ENCODE data around the gene FRMD6.

FRMD6 gene

DNA sequence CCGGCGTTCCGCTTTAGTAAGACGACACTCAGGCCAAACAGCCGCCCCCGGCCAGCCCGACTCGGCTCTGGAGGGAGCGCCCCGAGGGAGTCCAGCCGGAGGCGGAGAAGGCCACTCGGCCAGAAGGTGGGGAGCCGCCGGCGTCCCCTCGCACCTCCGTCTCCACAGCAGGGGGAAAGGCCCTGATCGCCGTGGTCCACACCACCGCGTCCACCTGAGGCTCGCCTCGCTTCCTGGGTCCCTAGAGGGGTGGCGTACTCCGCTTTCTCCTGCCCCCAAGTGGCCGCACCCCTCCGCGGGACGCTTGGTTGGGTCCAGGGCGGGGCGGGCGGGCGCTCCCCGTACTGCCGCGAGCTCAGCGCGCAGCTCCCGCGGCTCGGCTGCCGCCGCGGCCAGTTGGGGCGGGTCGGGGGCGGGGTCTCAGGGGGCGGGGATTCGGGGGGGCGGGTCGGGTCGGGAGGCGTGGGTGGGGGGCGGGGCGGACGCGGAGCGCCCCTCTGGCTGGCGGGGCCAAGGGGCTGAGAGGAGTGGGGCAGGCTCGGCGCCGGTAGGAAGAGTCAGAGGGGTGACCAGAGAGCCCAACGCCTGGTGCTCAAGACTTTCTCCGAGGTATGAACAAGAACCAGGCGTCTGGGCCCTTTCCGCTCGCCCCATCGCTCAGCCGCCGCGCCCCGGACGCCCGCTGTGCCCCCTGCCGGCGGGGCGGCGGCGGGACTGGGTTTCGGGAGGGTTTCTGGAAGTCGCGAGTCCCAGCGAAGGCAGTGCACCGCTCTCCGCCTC, at the start of gene FRMD6:
Gene FRMD6 (plus strand): TSS at position 523 of the 780 bp plus-strand sequence. CDS start 37,927 bp downstream, outside the sequence.
- DNase-seq (ENCODE audit: low spot score), result peak; percentile 77

DNA sequence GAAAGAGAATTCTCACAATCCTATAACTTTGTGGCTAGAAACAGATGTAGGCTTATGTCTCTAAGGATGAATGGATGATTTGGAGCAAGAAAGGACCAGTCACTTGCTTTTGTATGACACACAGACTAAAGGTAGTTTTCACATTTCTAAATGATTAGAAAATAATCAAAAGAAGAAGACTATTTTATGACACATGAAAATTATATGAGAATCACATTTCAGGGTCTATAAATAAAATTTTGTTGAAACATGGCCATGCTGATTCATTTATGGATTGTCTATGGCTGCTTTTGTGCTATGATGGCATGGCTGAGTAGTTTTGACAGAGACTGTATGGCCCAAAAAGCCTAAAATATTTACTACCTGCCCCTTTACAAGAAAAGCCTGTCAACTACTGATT, 49.4 kb upstream of the FRMD6 start:
- no peak for DNase-seq (ENCODE audit: low spot score)

DNA sequence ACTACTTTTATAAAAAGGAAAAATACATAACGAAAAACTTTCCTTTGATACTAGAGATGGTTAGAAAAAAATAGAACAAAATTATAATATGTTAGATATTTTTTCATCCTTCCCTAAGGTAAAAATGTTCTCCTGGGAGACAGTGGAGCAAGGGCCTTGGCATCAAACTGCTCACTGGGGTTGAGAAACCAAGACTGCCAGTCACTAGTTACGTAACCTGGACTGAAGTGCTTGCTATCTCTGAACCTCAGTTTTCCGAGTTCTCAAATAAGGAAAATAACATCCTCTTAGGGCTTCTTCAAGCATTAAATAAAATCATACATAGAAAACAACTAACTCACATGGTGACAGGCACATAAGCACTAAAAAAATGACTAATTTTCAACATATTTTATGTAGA, 48.2 kb upstream of the FRMD6 start:
- no peak for DNase-seq (ENCODE audit: low spot score)

DNA sequence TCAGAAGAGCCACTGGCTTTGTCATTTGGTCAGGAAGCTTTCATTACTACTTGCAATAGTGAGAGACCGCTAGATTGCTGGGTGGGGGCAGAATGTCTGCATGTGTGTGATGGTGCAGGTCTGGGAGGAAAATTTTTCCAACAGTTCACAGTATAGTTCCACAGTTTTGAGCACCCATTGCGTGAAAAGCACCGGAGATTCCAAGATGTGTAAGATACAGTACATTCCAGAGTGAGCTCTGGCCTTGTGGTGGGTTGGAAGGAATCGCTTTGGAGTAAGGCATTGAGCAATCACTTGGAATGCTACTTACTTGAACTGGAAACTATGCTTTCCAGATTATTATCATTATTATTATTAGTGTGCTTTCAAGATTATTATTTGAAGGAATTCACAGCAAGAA, 47.6 kb upstream of the FRMD6 start:
- DNase-seq (ENCODE audit: low spot score), result no peak

DNA sequence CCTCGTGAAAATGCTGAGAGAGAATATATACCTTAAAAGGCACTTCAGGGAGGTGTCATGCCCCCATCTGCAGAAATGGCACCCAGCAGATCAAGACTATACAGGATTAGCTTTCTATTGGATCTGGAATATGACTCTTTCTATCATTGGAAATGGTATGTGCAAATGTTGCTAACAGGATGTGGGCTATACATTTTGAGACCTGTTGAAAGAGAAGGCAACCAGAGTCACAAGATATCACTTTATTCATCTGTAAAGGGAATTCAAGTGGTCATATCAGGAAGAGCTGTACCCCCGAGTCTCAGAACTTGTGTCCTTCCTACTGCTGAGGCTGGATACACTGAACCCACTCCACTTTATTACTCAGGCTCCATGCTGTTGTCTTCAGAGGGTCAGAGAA, 46.1 kb upstream of the FRMD6 start:
- no peak for DNase-seq (ENCODE audit: low spot score)

DNA sequence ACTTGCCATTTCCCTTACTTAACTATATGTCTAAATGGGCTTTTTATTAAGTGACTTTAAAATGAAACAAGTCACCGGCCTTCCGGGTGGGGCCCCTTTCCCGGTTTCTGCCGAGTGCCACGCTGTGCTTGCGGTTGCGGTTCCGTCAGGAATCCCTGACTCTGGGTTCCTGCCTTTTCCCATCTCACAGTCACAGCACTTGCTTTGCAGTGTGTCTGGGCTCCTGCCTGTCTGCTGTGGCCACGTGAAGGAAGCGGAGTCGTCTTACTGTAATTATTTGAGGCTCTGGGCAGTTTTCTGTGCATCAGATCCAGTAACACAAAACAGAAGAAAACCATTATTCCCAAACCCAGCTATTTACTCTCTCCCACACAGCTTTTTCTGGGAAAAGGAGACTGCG, 44.0 kb upstream of the FRMD6 start:
- no peak for DNase-seq (ENCODE audit: low spot score)

DNA sequence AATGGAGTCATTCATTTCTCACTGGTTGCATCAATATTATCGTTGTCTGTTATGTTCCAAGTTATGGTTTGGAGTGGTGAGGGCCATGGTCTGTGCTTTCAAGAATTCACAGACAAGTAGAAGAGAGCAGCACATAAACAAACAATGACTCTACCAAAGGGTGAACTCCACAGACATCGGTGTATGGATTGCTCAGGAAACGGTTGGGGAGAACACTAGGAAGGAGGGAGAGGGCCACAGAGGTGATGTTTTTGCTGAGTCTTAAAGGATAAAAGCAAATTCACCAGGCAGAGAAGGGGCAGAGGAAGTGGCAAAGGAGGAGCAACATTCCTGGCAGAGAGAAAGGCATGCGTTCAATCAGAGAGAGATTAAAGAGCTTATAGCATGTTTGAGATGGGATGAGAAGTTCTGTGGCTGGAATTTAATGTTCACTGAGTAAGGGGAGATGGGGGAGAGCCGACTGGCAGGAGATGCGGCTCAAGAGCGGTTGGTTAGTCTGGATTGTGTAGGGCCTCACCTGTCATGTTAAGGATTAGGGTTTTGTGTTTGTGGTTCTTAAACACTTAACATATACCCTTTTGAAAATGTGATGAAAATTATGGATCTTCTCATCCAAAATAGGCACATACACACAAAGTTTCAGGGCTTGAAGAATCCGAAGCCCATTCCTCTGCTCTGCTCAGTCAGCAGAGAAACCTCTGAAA, 42.3 kb upstream of the FRMD6 start:
- no peak for DNase-seq (ENCODE audit: low spot score)

DNA sequence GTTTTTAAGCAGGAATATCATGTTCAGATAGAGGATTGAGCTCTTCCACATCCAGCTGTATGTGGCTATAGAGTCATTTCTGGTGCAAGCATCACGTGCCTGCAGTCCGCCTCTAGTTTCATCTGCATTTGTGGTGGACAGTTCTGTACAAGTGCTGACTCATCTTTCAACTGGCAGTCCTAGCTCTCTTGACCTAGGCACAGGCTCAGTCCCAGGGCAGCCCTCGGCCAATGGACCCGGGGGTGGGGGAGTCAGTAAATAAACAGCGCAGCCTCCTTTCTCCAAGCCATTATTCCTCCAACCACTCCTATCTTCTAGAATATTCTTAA, 41.8 kb upstream of the FRMD6 start:
- DNase-seq (ENCODE audit: low spot score), result no peak

DNA sequence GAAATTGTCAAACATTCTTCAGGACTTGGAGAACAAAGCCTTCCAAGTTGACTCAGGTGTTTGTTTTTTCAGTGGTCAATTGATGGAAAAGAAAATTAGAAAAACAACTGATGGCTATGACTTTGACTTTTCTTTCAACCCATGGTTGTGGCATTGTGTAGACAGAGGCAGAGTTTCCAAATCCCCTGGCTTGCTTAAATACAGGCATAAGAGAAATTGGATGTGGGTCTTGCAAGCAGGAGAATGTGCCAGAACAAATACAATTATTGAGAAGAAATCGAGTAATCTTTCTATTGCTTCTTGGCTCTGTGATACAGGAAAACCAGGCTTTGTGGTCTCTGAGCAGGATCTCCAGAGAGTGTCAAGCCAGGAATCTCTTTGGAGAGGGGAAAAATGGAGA, 40.9 kb upstream of the FRMD6 start:
- DNase-seq (ENCODE audit: low spot score), result no peak

DNA sequence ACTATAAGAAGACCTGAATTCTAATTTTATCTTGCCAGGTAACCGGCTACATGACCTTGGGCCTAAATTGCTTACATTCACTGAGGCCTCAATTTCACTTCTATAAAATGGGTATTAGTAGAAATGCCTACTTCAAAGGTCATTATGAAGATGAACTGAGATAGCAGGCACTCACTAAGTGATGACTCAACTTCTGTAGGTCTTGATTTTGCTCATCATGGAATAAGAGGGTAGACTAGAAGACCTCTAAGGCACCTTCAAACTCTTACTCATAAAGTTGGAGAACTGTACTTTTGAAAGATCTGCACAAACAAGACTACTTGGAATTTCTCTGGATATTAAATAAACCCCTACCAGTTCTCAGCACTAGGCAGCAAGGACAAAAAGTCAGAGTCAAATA, 39.3 kb upstream of the FRMD6 start:
- no peak for DNase-seq (ENCODE audit: low spot score)

DNA sequence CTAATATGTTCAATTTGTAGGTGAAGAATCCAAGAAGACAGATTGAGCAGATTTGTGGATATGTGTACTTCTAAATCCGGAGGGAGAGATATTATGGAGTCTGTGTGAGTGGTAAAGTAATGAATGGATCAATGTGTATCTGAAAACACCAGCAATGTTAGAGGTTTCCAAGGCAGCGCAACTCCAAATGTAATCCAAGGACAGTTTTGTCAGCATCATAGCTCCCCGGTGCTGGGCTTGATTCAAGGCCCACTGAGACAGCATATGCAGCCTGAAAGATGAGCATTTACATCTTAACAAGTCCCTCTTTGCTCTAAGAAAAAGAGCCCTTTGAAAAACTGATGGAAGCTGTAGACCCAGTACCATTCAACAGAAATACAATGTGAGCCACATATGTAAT, 38.3 kb upstream of the FRMD6 start:
- DNase-seq (ENCODE audit: low spot score), result no peak

DNA sequence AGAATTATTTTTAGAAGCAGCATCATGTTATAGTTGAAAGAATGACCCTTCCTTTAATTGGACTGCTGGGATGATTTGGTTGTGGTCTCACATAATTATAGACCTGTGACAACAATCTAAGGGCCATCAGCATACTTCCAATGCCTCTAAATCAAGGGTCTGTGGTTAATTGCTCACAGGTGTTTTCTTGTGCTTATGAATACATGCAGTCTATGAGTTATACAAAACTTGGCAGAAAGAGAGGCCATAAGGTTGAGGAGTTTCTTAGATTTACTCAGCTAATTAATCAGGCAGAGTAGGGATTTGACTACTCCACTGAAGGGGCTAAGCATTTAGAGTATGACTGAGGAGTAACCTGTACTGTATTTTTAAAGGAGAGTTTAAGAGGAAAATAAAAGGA, 37.0 kb upstream of the FRMD6 start:
- DNase-seq (ENCODE audit: low spot score), result no peak

DNA sequence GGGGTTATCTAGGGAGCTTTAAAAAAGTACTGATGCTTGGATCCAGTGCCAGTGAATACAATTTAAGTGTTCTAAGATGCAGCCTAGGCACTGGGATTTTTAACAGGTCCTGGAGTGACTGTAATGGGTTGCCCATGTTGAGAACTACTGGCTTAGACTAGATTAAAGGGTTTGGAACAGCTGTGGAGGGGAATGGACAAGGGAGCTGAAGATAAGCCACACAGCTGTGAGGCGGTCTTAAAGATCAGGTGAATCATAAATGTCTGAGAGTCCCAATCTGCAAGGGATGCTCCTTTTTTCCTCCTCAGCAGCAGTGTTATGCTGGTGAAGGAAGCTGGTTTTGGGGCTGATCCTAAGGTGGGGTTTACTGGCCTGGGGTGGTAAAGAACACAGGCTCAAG, 35.5 kb upstream of the FRMD6 start:
- no peak for DNase-seq (ENCODE audit: low spot score)

DNA sequence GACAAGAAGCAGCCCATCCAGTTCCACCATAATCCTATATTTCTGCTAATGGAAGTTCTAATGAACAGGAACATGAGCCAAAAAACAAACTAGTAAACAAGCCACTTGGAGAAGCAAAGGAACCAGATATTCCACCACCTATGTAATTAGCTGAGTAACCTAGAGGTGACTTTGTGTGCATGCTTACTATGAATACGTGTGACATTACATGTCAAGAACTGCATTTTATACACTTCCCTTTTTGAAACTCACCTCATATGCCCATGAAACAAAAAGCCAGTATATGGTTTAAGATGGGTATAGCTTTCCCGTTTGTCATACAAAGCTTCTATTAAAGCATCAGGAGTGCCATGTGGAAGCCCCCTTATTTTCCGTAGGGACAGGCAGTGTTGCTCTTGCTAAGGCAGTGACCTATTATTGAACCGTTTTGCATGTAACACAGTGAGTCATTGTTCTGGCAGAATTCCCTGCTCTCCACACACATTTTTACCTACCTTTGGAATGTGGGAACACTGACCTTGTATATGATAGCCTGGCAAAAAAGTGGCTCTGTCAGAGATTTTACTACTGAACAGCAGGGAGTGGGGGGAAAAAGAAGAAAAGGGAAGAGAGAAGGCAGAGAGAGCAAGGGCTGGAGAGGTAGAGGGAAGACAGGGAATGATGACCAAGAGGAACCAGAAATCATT, 34.8 kb upstream of the FRMD6 start:
- no peak for DNase-seq (ENCODE audit: low spot score)

DNA sequence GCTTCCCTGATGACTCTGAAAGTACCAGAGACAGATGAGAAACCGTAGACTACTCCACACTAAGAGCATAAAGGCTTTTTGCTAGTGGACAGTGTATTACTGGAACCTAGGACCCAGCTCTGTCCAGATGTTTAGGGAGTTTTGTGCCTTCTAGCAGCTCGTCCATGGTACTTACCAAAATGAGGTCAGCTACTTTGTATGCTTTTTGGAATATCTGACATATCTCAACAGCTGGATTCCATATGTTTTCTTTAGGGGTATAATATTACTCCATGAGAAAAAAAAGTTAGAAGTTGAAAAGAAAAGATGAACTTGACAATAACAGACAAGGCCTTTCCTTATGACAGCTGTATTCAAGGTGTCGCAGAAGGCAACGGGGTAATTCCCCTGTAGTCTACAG, 32.1 kb upstream of the FRMD6 start:
- DNase-seq (ENCODE audit: low spot score), result no peak

DNA sequence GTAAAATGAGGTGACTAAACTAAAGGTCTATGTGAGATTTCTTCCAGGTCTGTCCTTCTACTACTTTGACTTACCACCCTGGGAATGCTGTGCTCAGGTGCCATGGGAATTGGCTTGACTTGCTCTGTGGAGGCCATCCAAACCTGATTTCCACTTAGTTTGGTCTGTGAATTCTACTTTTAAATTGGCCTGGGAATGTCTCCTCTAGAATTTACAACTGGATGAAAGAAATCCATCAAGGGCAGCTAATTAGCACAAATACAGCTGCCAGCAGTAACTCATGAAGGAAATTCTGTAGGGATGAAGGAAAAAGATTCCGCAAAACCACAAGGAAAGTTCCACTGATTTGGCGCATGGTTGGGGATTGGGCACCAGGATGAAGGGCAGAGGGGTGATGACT, 31.7 kb upstream of the FRMD6 start:
- no peak for DNase-seq (ENCODE audit: low spot score)

DNA sequence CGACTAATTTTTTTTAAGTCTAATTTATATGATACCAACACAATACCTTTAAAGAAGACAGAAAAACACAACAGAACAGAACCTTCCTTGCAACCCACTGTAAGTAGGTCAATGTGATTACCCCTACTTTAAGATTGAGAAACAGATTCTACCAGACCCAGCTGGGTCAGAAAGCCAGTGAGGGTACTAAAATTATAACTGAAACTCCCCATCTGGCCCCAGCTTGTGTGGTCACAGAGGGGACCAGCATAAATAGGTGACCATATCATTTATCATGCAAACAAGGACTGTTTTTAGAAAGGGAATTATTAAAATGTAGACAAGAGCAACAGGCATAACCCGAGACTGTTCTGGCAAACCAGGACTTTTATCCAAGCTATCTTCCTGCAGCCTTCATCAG, 30.1 kb upstream of the FRMD6 start:
- no peak for DNase-seq (ENCODE audit: low spot score)

DNA sequence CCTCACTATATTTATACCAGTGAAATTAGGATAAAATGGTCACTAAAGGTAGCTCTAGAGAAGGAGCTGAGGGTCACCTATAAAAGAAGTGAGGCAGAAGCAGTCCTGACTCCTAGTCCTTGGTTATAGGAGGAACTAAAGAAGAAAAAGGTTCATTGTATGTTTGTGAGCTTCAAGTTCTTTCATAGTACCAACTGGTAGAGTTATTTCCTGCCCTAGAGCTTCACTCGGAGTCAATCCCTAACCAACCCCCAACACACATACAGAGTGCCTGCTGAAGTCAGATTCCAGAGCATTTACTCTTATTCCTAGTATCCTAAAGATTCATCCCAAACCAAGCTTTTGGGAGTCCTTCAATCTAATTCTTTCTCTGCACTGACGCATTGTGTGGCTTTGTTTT, 29.3 kb upstream of the FRMD6 start:
- no peak for DNase-seq (ENCODE audit: low spot score)

DNA sequence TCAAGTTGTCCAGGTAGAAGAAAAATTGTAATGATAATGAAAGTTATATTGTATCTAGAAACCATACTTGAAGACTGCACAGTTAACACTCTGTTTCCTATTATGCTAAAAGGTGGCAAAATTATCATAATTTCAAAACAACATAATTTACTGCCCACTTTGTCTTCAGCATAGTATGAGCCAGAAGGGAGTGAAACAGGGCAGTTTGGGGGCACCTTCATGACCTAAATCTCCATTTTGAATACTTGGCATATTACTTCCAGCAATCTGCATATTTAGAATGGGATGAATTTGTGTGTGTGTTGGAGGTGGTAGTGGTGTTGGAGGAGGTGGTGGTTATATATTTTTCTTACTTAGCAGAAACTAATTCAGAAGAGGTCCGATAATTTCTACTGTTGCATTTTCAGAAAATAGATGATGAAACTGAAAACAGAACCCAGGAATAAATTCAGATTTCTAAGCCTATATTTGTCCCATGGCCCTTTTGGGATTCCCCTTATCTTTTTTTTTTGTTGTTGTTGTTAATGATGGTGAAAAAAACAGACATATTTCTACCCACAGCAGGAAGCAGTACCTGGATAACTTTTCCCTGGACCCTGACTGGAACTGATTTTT, 26.6 kb upstream of the FRMD6 start:
- DNase-seq (ENCODE audit: low spot score), result no peak

DNA sequence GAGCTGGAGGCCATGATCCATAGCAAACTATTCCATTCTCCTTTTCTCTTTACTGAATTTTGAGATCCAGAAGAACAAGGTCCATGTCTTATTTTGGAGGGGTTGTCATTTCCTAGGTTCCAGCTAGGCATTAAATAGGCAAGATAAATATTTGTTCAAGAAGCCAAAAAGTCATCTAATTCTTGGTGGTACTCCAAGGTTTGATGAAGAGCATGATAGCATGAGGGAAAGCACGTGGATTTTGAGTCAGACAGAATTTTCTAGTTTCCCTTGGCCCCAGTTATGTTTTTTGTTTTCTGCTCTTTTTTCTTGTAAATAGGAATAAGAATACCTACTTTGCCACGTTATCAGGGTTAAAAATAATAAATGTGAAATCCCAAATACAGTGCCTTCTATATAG, 25.5 kb upstream of the FRMD6 start:
- no peak for DNase-seq (ENCODE audit: low spot score)

DNA sequence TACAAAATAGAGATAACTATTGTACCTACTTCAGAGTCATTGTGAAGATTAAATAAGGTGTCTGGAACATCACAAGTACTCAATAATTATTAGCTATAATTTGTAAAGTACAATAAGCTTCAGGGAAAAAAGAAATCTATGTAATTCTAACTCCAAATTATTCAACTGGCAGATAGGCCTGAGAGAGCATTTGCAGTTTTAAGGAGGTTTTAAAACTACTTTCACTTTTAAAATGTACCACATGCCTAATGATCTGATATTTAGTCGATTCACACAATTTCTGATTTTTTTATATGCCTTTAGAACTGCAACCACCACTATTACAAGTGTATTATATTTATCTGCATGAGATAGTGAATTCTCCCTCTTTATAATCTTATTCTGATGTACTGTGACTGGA, 24.9 kb upstream of the FRMD6 start:
- no peak for DNase-seq (ENCODE audit: low spot score)

DNA sequence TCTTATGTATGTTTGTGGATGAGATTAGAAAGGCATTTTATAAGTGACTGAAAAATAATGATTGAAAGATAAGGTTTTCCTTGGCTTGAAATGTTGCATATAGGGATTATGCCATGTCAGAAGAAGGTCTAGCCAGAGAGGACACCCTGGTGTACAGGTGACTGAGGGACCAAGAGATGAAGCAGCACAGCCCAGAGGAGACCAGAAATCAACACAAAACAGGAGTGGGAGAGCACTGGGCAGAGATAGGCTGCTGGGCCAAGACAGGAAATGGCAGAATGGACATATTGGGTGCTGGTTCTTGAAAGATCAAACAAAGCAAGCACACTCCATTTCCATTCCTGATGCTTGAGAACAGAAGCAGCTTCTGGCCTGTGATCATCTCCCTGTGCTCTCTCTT, 24.4 kb upstream of the FRMD6 start:
- no peak for DNase-seq (ENCODE audit: low spot score)

DNA sequence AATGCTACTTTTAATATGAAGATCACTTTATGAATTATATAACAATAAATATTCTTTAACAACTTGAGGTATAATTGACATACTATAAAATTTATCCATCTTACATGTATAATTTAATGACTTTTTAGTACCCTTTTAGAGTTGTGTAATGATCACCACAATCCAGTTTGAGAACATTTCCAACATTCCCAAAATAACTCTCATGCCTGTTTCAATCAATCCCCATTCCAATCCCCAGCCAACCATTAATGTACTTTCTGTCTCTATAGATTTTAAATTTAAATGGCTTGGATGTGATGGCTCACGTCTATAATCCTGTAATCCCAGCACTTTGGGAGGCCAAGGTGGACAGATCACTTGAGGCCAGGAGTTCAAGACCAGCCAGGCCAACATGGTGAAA, 23.5 kb upstream of the FRMD6 start:
- DNase-seq (ENCODE audit: low spot score), result no peak

Measured in hematopoietic multipotent progenitor cell treated with erythropoietin and hydrocortisone succinate and interleukin-3 and kit ligand, for 15 days (in vitro differentiated cells).